Measurements from ENCODE around the gene ARHGAP28.

ARHGAP28 gene

DNA sequence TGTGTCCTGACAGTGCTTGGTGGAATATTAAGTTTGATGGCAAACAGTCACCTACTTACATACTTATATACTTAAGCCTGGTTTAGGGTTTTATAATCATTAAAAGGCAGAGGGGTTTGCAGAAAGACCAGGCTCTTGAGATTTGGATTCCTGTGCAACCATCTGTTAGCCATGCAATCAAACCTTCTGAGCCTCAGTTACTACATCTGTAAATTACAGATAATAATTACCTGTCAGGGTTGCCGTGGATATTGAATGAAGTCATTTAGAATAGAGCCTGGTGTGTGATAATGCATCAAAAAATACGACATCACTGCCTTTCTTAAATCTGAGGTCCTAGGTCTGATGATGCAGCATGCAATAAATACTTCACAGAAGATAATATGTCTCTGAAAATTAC is 152.9 kb downstream of the ARHGAP28 start:
- CTCF ChIA-PET = no interaction called here
- DNase-seq (ENCODE audit: extremely low spot score) = no peak
- POLR2A ChIA-PET = no interaction called here
- TF ChIP-seq, protein P1, sequence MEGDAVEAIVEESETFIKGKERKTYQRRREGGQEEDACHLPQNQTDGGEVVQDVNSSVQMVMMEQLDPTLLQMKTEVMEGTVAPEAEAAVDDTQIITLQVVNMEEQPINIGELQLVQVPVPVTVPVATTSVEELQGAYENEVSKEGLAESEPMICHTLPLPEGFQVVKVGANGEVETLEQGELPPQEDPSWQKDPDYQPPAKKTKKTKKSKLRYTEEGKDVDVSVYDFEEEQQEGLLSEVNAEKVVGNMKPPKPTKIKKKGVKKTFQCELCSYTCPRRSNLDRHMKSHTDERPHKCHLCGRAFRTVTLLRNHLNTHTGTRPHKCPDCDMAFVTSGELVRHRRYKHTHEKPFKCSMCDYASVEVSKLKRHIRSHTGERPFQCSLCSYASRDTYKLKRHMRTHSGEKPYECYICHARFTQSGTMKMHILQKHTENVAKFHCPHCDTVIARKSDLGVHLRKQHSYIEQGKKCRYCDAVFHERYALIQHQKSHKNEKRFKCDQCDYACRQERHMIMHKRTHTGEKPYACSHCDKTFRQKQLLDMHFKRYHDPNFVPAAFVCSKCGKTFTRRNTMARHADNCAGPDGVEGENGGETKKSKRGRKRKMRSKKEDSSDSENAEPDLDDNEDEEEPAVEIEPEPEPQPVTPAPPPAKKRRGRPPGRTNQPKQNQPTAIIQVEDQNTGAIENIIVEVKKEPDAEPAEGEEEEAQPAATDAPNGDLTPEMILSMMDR (IDR thresholded peaks at IDR 0.05; ENCODE audit: control extremely low read depth, extremely low read depth, low read depth, missing control alignments) = no peak

- CTCF ChIA-PET = interaction anchor here (0.9 to 3.9 kb wide), 13 partner anchors 8 to 1017 kb away, joined by 3 to 24 read pairs (median 3); no protein-coding TSS in a partner anchor
- no peak for DNase-seq (ENCODE audit: extremely low spot score)
- TF ChIP-seq, protein P1 (IDR thresholded peaks at IDR 0.05; ENCODE audit: control extremely low read depth, extremely low read depth, low read depth, missing control alignments) = no peak
- POLR2A ChIA-PET = no interaction called here
Measured at GRCh38 chr18:6885006-6885481, 155.5 kb downstream of the ARHGAP28 start.

- peak; percentile 32 for DNase-seq (ENCODE audit: extremely low spot score)
- TF ChIP-seq, protein P1 (IDR thresholded peaks at IDR 0.05; ENCODE audit: control extremely low read depth, extremely low read depth, low read depth, missing control alignments) = peak; percentile 48
- ChIA-PET CTCF (interaction anchor here (0.9 to 3.9 kb wide), 15 partner anchors 10 to 1018 kb away, joined by 3 to 24 read pairs (median 3); no protein-coding TSS in a partner anchor), POLR2A (no interaction called here)
Measured at GRCh38 chr18:6885992-6886796, 156.7 kb downstream of the ARHGAP28 start.

DNA sequence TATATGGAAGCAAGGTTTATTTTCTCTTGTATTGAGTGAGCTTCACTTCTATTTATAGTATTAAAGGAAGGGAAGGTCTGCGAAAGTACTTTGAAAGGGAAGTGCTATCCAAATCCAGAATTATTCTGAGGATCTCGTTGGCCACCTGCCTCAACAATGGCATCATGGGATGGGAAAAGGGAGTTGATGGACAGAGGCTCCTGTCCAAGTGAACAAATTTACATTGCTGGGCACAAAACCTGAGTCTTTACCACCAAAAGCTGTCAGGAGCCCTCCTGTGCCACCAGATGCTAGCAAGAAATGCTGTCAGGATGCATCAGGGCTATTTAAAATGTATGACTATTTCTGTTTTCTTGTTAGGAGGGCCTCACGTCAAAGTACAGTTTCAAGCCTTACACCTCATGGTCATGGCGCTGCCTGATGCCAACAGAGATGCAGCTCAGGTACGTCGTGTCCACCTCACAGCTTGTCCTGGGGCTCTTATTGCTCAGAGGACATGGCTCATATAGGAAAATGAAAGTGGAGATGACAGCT is 157.3 kb downstream of the ARHGAP28 start:
- POLR2A ChIA-PET = no interaction called here
- no peak for DNase-seq (ENCODE audit: extremely low spot score)

DNA sequence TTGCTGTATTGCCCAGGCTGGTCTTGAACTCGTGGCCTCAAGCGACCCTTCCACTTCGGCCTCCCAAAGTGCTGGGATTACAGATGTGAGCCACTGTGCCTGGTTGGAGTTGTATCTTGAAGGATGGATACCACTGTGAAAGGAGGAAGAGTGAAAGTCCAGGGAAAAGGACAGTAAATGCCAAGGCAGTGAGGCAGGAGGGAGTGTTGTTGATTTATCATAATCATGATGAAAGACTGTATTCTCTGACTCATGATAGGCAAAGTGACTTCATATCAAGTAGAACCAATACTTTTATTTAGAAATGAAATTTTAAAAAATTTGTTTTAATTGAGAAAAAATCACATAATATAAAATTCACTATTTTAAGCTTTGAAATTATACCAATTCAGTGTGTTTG is 162.3 kb downstream of the ARHGAP28 start:
- ChIA-PET CTCF (interaction anchor here (1.1 kb wide), 1 partner anchor 28 kb away, joined by 3 read pairs; no protein-coding TSS in a partner anchor), POLR2A (no interaction called here)
- TF ChIP-seq, protein P1 (IDR thresholded peaks at IDR 0.05; ENCODE audit: control extremely low read depth, extremely low read depth, low read depth, missing control alignments) = no peak
- DNase-seq (ENCODE audit: extremely low spot score) = no peak

More for the DNA sequence above, 157.3 kb downstream of the ARHGAP28 start:
- CTCF ChIA-PET = interaction anchor here (0.9 to 3.9 kb wide), 9 partner anchors 297 to 1019 kb away, joined by 3 to 24 read pairs (median 3); no protein-coding TSS in a partner anchor
- TF ChIP-seq, protein P1 (IDR thresholded peaks at IDR 0.05; ENCODE audit: control extremely low read depth, extremely low read depth, low read depth, missing control alignments) = no peak

- CTCF ChIA-PET = no interaction called here
- DNase-seq (ENCODE audit: extremely low spot score) = no peak
- TF ChIP-seq, protein P1 (IDR thresholded peaks at IDR 0.05; ENCODE audit: control extremely low read depth, extremely low read depth, low read depth, missing control alignments) = no peak
- POLR2A ChIA-PET = no interaction called here
Measured at GRCh38 chr18:6901286-6901926, 171.9 kb downstream of the ARHGAP28 start.

Data from GM10248 (cell line).